Liver (tissue), 9 donors: Measurements from ENCODE around the gene OGT. TPM values are rescaled to one million over a fixed set of nuclear protein-coding genes. Genes with fewer than 3 reads are reported as not detected.

Experiments used
- DNase-seq: peaks from one replicate; pipeline ENCODE4 v3.0.0-alpha.2; 2017; ENCODE audit warnings: low spot score
- H3K27ac ChIP-seq, 2 donors: one replicate each; pipeline ENCODE4 v1.7.0; 2013; ENCODE audit warnings: inconsistent platforms in 2 of 2, low read length in 2 of 2, control low read depth in 1 of 2, low read depth in 1 of 2, mild to moderate bottlenecking in 1 of 2
- H3K27me3 ChIP-seq, 4 donors: one replicate each; pipeline versions ENCODE4 v1.6.1 to v1.7.0; 2013; ENCODE audit warnings: low read length in 3 of 4, inconsistent platforms in 1 of 4, mild to moderate bottlenecking in 1 of 4, moderate library complexity in 1 of 4; ENCODE audit not compliant: control insufficient read depth in 4 of 4, insufficient read depth in 4 of 4
- H3K36me3 ChIP-seq, 4 donors: one replicate each; pipeline versions ENCODE4 v1.6.1 to v1.7.0; 2013; ENCODE audit warnings: low read length in 3 of 4, mild to moderate bottlenecking in 3 of 4, low read depth in 1 of 4, moderate library complexity in 1 of 4; ENCODE audit not compliant: control insufficient read depth in 4 of 4, insufficient read depth in 3 of 4
- H3K4me1 ChIP-seq, 4 donors: one replicate each; pipeline versions ENCODE4 v1.6.1 to v1.7.0; 2013; ENCODE audit warnings: low read length in 3 of 4, mild to moderate bottlenecking in 3 of 4, moderate library complexity in 1 of 4; ENCODE audit not compliant: control insufficient read depth in 4 of 4, insufficient read depth in 4 of 4
- H3K4me3 ChIP-seq, 3 donors: one replicate each; pipeline versions ENCODE4 v1.6.1 to v1.7.0; 2013; ENCODE audit warnings: low read length in 3 of 3, control low read depth in 1 of 3, low read depth in 1 of 3, mild to moderate bottlenecking in 1 of 3
- H3K9ac ChIP-seq, 2 donors: one replicate each; pipeline ENCODE4 v1.7.0; 2013; ENCODE audit warnings: low read length in 2 of 2, mild to moderate bottlenecking in 2 of 2, moderate library complexity in 2 of 2, control low read depth in 1 of 2, low read depth in 1 of 2
- H3K9me3 ChIP-seq, 4 donors: one replicate each; pipeline versions ENCODE4 v1.6.1 to v1.7.0; 2013; ENCODE audit warnings: low read length in 3 of 4; ENCODE audit not compliant: control insufficient read depth in 4 of 4
- EGR1 ChIP-seq, 2 donors: IDR thresholded peaks; 2 replicates each; pipeline ENCODE4 v1.6.1; 2016 to 2018; ENCODE audit warnings: antibody characterized with exemption in 2 of 2, low read depth in 2 of 2
- FOXA1 ChIP-seq: IDR thresholded peaks from 2 replicates; pipeline ENCODE4 v1.6.1; 2016; ENCODE audit warnings: antibody characterized with exemption
- FOXA2 ChIP-seq: IDR thresholded peaks from 2 replicates; pipeline ENCODE4 v1.6.1; 2016; ENCODE audit warnings: antibody characterized with exemption
- GABPA ChIP-seq, 2 donors: IDR thresholded peaks in 1 of 2; conservative IDR thresholded peaks in 1 of 2; 2 replicates each; pipeline ENCODE4 v1.6.1; 2016; ENCODE audit warnings: antibody characterized with exemption in 2 of 2, mild to moderate bottlenecking in 1 of 2, moderate library complexity in 1 of 2
- HNF4A ChIP-seq, 2 donors: conservative IDR thresholded peaks; 2 replicates each; pipeline ENCODE4 v1.6.1; 2016; ENCODE audit warnings: antibody characterized with exemption in 2 of 2, mild to moderate bottlenecking in 2 of 2
- HNF4G ChIP-seq: IDR thresholded peaks from 2 replicates; pipeline ENCODE4 v1.6.1; 2016; ENCODE audit warnings: antibody characterized with exemption
- JUND ChIP-seq, 2 donors: IDR thresholded peaks; 2 replicates each; pipeline ENCODE4 v1.6.1; 2016; ENCODE audit warnings: antibody characterized with exemption in 2 of 2
- NR2F2 ChIP-seq: IDR thresholded peaks from 2 replicates; pipeline ENCODE4 v1.6.1; 2016; ENCODE audit warnings: antibody characterized with exemption
- RXRA ChIP-seq, 2 donors: IDR thresholded peaks; 2 replicates each; pipeline ENCODE4 v1.6.1; 2017 to 2018; ENCODE audit warnings: antibody characterized with exemption in 2 of 2, mild to moderate bottlenecking in 1 of 2
- SP1 ChIP-seq: IDR thresholded peaks from 2 replicates; pipeline ENCODE4 v1.6.1; 2018; ENCODE audit warnings: antibody characterized with exemption, mild to moderate bottlenecking
- TAF1 ChIP-seq: conservative IDR thresholded peaks from 2 replicates; pipeline ENCODE4 v1.6.1; 2016; ENCODE audit warnings: antibody characterized with exemption, mild to moderate bottlenecking
- YY1 ChIP-seq: IDR thresholded peaks from 2 replicates; pipeline ENCODE4 v1.6.1; 2016; ENCODE audit warnings: antibody characterized with exemption, mild to moderate bottlenecking
- WGBS: extraction: QIAGEN DNeasy Blood & Tissue Kit; methylation state at CpG from one replicate; pipeline ENCODE4 v1.1.7; 2013; 5-methylcytosine and 5-hydroxymethylcytosine counted together
- polyA plus RNA-seq, 2 donors: library from polyadenylated mRNA; stranded (reverse) in 1 of 2; unstranded in 1 of 2; fragments of 200-250 nt in 1 of 2; fragments of >200 nt in 1 of 2; fragmentation: Nextera tagmentation in 1 of 2; extraction: Ambion mirVana in 1 of 2; gene quantifications; one replicate each; pipeline versions ENCODE4 v1.2.1 to v1.2.3, GENCODE V29; 2013 to 2015
- total RNA-seq, 2 donors: library from RNA; depleted of rRNA; stranded (reverse); fragments of >200 nt; gene quantifications; one replicate each; pipeline ENCODE4 v1.2.3, GENCODE V29; 2014
- TF ChIP-seq, protein P1 (sequence below): IDR thresholded peaks from 2 replicates; pipeline ENCODE4 v1.6.1; 2016; ENCODE audit warnings: antibody characterized with exemption
- TF ChIP-seq, protein P2 (sequence below): IDR thresholded peaks from 2 replicates; pipeline ENCODE4 v1.6.1; 2016; ENCODE audit warnings: antibody characterized with exemption
- TF ChIP-seq, protein P3 (sequence below): fragments of 150-350 bp; IDR thresholded peaks from 2 replicates; pipeline ENCODE4 v1.5.1; 2017; ENCODE audit warnings: improper control_type of control experiment, low read depth, low read length; ENCODE audit not compliant: missing input control
- TF ChIP-seq, protein P4 (sequence below): IDR thresholded peaks from 2 replicates; pipeline ENCODE4 v1.6.1; 2016; ENCODE audit warnings: antibody characterized with exemption
- TF ChIP-seq, protein P5 (sequence below): IDR thresholded peaks from 2 replicates; pipeline ENCODE4 v1.6.1; 2016; ENCODE audit warnings: antibody characterized with exemption, mild to moderate bottlenecking
- donor health status: healthy.
- donor health status: healthy.
- donor health status: healthy.
- donor health status: healthy.
- donor health status: healthy.

The OGT gene
- total and polyA plus RNA-seq, 4 donors: 10.8 to 72.7 (median 47.3) TPM

DNA sequence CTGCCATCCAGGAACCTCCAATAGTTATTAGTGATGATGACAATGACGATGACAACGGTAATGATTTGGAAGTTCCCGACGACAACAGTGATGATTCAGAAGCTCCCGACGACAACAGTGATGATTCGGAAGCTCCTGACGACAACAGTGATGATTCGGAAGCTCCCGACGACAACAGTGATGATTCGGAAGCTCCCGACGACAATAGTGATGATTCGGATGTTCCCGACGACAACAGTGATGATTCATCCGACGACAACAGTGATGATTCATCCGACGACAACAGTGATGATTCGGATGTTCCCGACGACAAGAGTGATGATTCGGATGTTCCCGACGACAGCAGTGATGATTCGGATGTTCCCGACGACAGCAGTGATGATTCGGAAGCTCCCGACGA lies 70.7 kb downstream of the OGT start:
- H3K27me3 ChIP-seq: no peaks in the 10 kb centered on the region
- WGBS: 96% methylated on average over 33 of the region's 33 CpGs
- no peak for TF ChIP-seq HNF4A (conservative IDR thresholded peaks at IDR 0.05)
- TF ChIP-seq, protein P1, sequence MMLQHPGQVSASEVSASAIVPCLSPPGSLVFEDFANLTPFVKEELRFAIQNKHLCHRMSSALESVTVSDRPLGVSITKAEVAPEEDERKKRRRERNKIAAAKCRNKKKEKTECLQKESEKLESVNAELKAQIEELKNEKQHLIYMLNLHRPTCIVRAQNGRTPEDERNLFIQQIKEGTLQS: no peak
- TF ChIP-seq SP1: no peak
- TF ChIP-seq TAF1: no peak
- no peak for TF ChIP-seq EGR1 (IDR thresholded peaks at IDR 0.05; ENCODE audit: low read depth in 2 of 2)
- TF ChIP-seq, protein P2, sequence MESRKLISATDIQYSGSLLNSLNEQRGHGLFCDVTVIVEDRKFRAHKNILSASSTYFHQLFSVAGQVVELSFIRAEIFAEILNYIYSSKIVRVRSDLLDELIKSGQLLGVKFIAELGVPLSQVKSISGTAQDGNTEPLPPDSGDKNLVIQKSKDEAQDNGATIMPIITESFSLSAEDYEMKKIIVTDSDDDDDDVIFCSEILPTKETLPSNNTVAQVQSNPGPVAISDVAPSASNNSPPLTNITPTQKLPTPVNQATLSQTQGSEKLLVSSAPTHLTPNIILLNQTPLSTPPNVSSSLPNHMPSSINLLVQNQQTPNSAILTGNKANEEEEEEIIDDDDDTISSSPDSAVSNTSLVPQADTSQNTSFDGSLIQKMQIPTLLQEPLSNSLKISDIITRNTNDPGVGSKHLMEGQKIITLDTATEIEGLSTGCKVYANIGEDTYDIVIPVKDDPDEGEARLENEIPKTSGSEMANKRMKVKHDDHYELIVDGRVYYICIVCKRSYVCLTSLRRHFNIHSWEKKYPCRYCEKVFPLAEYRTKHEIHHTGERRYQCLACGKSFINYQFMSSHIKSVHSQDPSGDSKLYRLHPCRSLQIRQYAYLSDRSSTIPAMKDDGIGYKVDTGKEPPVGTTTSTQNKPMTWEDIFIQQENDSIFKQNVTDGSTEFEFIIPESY: no peak
- no peak for TF ChIP-seq RXRA (IDR thresholded peaks at IDR 0.05)
- TF ChIP-seq NR2F2: no peak
- TF ChIP-seq JUND (IDR thresholded peaks at IDR 0.05): no peak
- no peak overlapping the region for H3K27ac ChIP-seq
- no peaks in the 10 kb centered on the region for H3K9me3 ChIP-seq
- peaks cover 3 to 27% (median 15%) of the 10 kb centered on the region in 4 donors for H3K36me3 ChIP-seq
- DNase-seq: no peak
- H3K4me1 ChIP-seq: no peaks in the 10 kb centered on the region
- no peak overlapping the region for H3K9ac ChIP-seq
- H3K4me3 ChIP-seq: no peak overlapping the region

DNA sequence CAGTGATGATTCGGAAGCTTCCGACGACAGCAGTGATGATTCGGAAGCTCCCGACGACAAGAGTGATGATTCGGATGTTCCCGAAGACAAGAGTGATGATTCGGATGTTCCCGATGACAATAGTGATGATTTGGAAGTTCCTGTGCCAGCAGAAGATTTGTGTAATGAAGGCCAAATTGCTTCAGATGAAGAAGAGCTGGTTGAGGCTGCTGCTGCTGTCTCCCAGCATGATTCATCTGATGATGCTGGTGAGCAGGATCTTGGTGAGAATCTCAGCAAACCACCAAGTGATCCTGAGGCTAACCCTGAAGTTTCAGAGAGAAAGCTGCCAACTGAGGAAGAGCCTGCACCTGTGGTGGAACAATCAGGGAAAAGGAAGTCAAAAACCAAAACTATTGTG lies 71.2 kb downstream of the OGT start:
- no peak overlapping the region for H3K27ac ChIP-seq
- H3K4me1 ChIP-seq: no peaks in the 10 kb centered on the region
- H3K27me3 ChIP-seq: no peaks in the 10 kb centered on the region
- TF ChIP-seq HNF4A (conservative IDR thresholded peaks at IDR 0.05) (no peak), NR2F2 (no peak), HNF4G (no peak), TAF1 (no peak), RXRA (IDR thresholded peaks at IDR 0.05) (no peak), EGR1 (IDR thresholded peaks at IDR 0.05; ENCODE audit: low read depth in 2 of 2) (no peak), YY1 (no peak), SP1 (no peak), FOXA1 (no peak), FOXA2 (no peak), JUND (IDR thresholded peaks at IDR 0.05) (no peak), GABPA (IDR thresholded peaks at IDR 0.05 in 1 of 2, conservative IDR thresholded peaks at IDR 0.05 in 1 of 2) (no peak)
- TF ChIP-seq, protein P3, sequence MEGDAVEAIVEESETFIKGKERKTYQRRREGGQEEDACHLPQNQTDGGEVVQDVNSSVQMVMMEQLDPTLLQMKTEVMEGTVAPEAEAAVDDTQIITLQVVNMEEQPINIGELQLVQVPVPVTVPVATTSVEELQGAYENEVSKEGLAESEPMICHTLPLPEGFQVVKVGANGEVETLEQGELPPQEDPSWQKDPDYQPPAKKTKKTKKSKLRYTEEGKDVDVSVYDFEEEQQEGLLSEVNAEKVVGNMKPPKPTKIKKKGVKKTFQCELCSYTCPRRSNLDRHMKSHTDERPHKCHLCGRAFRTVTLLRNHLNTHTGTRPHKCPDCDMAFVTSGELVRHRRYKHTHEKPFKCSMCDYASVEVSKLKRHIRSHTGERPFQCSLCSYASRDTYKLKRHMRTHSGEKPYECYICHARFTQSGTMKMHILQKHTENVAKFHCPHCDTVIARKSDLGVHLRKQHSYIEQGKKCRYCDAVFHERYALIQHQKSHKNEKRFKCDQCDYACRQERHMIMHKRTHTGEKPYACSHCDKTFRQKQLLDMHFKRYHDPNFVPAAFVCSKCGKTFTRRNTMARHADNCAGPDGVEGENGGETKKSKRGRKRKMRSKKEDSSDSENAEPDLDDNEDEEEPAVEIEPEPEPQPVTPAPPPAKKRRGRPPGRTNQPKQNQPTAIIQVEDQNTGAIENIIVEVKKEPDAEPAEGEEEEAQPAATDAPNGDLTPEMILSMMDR: no peak
- TF ChIP-seq, protein P4, sequence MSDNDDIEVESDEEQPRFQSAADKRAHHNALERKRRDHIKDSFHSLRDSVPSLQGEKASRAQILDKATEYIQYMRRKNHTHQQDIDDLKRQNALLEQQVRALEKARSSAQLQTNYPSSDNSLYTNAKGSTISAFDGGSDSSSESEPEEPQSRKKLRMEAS: no peak
- TF ChIP-seq, protein P2: no peak
- TF ChIP-seq, protein P1: no peak
- TF ChIP-seq, protein P5, sequence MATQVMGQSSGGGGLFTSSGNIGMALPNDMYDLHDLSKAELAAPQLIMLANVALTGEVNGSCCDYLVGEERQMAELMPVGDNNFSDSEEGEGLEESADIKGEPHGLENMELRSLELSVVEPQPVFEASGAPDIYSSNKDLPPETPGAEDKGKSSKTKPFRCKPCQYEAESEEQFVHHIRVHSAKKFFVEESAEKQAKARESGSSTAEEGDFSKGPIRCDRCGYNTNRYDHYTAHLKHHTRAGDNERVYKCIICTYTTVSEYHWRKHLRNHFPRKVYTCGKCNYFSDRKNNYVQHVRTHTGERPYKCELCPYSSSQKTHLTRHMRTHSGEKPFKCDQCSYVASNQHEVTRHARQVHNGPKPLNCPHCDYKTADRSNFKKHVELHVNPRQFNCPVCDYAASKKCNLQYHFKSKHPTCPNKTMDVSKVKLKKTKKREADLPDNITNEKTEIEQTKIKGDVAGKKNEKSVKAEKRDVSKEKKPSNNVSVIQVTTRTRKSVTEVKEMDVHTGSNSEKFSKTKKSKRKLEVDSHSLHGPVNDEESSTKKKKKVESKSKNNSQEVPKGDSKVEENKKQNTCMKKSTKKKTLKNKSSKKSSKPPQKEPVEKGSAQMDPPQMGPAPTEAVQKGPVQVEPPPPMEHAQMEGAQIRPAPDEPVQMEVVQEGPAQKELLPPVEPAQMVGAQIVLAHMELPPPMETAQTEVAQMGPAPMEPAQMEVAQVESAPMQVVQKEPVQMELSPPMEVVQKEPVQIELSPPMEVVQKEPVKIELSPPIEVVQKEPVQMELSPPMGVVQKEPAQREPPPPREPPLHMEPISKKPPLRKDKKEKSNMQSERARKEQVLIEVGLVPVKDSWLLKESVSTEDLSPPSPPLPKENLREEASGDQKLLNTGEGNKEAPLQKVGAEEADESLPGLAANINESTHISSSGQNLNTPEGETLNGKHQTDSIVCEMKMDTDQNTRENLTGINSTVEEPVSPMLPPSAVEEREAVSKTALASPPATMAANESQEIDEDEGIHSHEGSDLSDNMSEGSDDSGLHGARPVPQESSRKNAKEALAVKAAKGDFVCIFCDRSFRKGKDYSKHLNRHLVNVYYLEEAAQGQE: no peak
- 92% methylated on average over 10 of the region's 10 CpGs for WGBS
- no peak overlapping the region for H3K4me3 ChIP-seq
- no peak for DNase-seq
- no peak overlapping the region for H3K9ac ChIP-seq
- no peaks in the 10 kb centered on the region for H3K9me3 ChIP-seq
- H3K36me3 ChIP-seq: peaks cover 3 to 30% (median 16%) of the 10 kb centered on the region in 4 donors
